IPS DF 6.9 (cell line): ENCODE data around the gene HOXA5.

Source experiments
- DNase-seq: peaks from one replicate; pipeline ENCODE4 v3.0.0-alpha.2; 2013; ENCODE audit warnings: low read depth, low spot score
- H3K27ac ChIP-seq: one replicate; pipeline ENCODE4 v1.5.1; 2013; ENCODE audit warnings: low read length, control low read depth
- H3K27me3 ChIP-seq: 2 replicates; pipeline ENCODE4 v1.6.1; 2013; ENCODE audit warnings: mild to moderate bottlenecking, low read length; ENCODE audit not compliant: control insufficient read depth, insufficient read depth
- H3K36me3 ChIP-seq: 2 replicates; pipeline ENCODE4 v1.6.1; 2013; ENCODE audit warnings: low read length; ENCODE audit not compliant: control insufficient read depth, insufficient read depth
- H3K4me1 ChIP-seq: 2 replicates; pipeline ENCODE4 v1.6.1; 2013; ENCODE audit warnings: low read length; ENCODE audit not compliant: control insufficient read depth, insufficient read depth
- H3K4me3 ChIP-seq: 2 replicates; pipeline ENCODE4 v1.5.1; 2013; ENCODE audit warnings: mild to moderate bottlenecking, low read length
- H3K9me3 ChIP-seq: 2 replicates; pipeline ENCODE4 v1.6.1; 2013; ENCODE audit warnings: low read length, inconsistent platforms; ENCODE audit not compliant: control insufficient read depth, insufficient read depth
- WGBS: extraction: QIAGEN DNeasy Blood & Tissue Kit; methylation state at CpG from one replicate; pipeline ENCODE4 v1.1.7; 2013; ENCODE audit warnings: mixed read lengths, missing lambda C conversion rate; ENCODE audit not compliant: insufficient read length, insufficient coverage; 5-methylcytosine and 5-hydroxymethylcytosine counted together

HOXA5 gene

DNA sequence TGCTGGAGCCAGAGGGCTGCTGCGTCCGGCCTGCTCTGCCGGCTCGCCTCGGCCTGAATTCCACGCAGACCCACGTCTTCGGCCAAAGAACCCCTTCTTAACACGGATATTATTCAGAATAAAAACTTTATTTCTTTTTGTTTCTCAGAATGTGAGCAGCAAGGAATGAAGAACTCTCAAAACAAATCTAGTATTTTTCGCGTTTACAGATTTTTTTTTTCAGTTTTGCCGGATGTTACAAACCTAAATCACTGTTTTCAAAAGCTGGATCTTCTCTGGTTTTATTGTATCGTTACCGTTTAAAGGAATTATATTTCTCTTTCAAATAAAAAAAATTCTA, 36.6 kb downstream of the HOXA5 start:
- Histone ChIP-seq H3K36me3 (no peaks in the 10 kb centered on the region), H3K4me3 (no peak overlapping the region), H3K9me3 (no peaks in the 10 kb centered on the region), H3K27me3 (peaks cover 96% of the 10 kb centered on the region), H3K4me1 (peaks cover 7% of the 10 kb centered on the region; the same call in 1 of the 2 replicates), H3K27ac (no peak overlapping the region)
- WGBS = no CpG with 5 or more reads among the region's 14 CpGs
- DNase-seq = no peak

GRCh38 chr7:27106181-27106900, 37.1 kb downstream of the HOXA5 start:
- no peaks in the 10 kb centered on the region for H3K36me3 ChIP-seq
- no peak for DNase-seq
- no peaks in the 10 kb centered on the region for H3K9me3 ChIP-seq
- H3K27ac ChIP-seq = no peak overlapping the region
- peaks cover 7% of the 10 kb centered on the region; the same call in 1 of the 2 replicates for H3K4me1 ChIP-seq
- H3K4me3 ChIP-seq = no peak overlapping the region
- WGBS = no CpG with 5 or more reads among the region's 44 CpGs
- H3K27me3 ChIP-seq = peaks cover 96% of the 10 kb centered on the region

- Histone ChIP-seq H3K4me3 (no peak overlapping the region), H3K36me3 (no peaks in the 10 kb centered on the region), H3K27me3 (peaks cover 96% of the 10 kb centered on the region), H3K4me1 (peaks cover 7% of the 10 kb centered on the region; the same call in 1 of the 2 replicates), H3K9me3 (no peaks in the 10 kb centered on the region), H3K27ac (no peak overlapping the region)
- no peak for DNase-seq
- WGBS = no CpG with 5 or more reads among the region's 13 CpGs
These were observed 38.0 kb downstream of the HOXA5 start for GRCh38 chr7:27105301-27106031.

DNA sequence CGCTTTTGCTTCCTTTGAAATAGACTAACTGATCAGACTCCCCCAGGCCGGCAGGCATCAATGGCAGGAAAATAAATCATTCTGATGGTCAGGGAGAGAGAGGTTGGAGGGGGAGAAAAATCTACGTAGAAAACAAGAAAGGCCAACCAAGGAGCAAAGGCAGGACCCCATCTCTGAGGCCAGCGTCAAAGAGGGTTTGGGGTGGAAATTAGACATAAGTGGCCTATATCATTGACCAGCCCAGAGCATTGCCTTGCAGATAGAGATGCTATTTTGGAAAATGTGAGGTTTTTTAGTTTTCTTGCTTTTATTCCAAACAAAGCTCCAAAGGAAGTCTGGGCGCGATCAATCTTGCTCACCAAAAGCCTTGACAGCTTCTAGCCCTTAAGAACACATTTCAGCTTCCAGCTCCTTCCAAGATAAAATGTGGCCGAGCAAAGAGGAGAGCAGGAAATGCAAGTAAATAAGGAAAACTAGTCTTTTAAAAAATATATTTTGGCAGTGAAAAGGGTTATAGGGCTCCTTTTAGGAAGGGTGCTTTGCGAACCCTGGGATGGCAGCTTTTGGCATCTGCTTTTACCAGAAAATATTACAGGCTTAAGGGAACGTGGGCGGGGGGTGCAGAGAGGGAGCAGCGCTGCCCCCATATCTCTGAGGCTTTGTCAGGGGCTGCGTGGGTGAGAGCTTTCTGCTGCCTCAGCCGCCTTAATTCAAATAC, 39.0 kb downstream of the HOXA5 start:
- Histone ChIP-seq H3K4me1 (peaks cover 7% of the 10 kb centered on the region; the same call in 1 of the 2 replicates), H3K4me3 (no peak overlapping the region), H3K9me3 (no peaks in the 10 kb centered on the region), H3K27me3 (peaks cover 93% of the 10 kb centered on the region), H3K27ac (no peak overlapping the region), H3K36me3 (no peaks in the 10 kb centered on the region)
- no peak for DNase-seq
- WGBS = no CpG with 5 or more reads among the region's 13 CpGs

DNA sequence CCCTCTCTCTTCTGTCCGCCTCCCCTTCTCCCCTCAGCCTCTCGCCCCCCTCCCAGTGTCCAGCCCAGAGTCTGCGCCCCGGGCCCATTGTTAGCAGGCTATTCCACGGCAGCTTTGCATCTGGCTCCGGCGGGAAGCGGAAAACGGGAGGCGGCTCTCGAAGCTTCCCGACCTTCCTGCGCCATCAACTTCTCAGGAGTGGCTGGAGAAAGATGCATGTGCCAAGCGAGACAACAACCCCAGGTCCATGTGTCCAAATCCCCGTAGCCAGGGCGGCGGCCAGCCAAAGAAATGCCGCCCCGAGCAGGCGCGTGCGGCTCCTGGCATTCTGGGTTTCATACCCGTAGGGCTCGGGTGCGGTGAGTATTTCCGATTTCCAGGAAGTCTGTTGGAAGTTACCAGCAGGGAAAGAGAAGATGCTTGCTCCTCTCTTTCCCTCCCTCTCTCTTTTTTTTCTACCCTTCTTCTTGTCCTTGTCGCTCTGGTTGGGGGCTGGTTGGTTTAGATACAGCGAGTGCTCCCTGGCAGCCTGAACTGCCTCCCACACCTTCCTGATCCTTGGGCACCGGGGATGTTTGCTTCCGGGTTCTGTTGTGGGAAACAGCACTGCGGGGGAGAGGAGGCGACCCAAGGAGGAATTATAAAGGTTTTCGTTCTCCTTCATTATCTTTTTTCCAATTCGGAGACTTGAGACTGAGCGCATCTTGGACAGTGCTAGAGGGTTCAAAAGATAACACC, 39.8 kb downstream of the HOXA5 start:
- DNase-seq = no peak
- no peak overlapping the region for H3K4me3 ChIP-seq
- WGBS = no CpG with 5 or more reads among the region's 35 CpGs

GRCh38 chr7:27102581-27103442, 40.7 kb downstream of the HOXA5 start, which contains the start of gene HOXA2:
Gene HOXA2 (minus strand): TSS chr7:27102683. CDS start chr7:27102500, 183 bp downstream.
- no CpG with 5 or more reads among the region's 29 CpGs for WGBS
- Histone ChIP-seq H3K36me3 (no peaks in the 10 kb centered on the region), H3K4me3 (no peak within 1 kb of the TSS), H3K27ac (no peak within 1 kb of the TSS), H3K9me3 (no peaks in the 10 kb centered on the region), H3K4me1 (peaks cover 4% of the 10 kb centered on the region; the same call in 1 of the 2 replicates), H3K27me3 (peaks cover 93% of the 10 kb centered on the region)
- DNase-seq = no peak

More for the DNA sequence above, 39.8 kb downstream of the HOXA5 start:
- Histone ChIP-seq H3K9me3 (no peaks in the 10 kb centered on the region), H3K27me3 (peaks cover 93% of the 10 kb centered on the region), H3K27ac (no peak overlapping the region), H3K4me1 (peaks cover 7% of the 10 kb centered on the region; the same call in 1 of the 2 replicates), H3K36me3 (no peaks in the 10 kb centered on the region)

DNA sequence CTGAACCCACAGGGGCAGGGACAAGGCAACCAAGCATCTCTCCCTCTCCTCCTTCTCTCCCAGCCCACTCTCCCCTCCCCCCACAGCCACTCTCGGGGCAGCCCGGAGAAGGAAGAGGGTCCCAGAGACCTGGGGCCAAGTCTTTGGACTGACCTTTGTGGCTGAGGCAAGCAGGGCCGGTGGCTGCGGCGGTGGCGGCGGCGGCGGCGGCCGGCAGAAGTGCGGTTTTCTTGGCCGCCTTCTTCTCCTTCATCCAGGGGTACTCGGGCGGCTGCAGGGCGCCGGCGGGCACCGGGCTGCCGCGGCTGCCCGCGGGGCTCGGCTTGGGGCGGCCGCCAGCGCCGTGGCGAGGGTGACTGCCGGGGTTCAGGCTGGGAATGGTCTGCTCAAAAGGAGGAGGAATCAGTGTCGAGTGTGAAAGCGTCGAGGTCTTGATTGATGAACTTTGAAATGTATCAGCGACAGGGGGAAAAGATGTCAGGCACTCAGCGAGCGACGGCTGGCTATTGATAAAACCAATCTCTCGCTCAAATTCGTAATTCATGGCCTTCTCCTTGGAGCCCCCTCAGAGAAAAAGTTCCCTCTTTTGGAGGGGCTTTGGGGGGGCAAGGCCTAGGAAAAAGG, 41.4 kb downstream of the HOXA5 start:
- Histone ChIP-seq H3K36me3 (no peaks in the 10 kb centered on the region), H3K4me3 (no peak overlapping the region), H3K9me3 (no peaks in the 10 kb centered on the region), H3K4me1 (0 out of 2 replicates have a peak, but pooled peaks cover 3% of the 10 kb centered on the region), H3K27me3 (peaks cover 93% of the 10 kb centered on the region), H3K27ac (no peak overlapping the region)
- WGBS = no CpG with 5 or more reads among the region's 39 CpGs
- no peak for DNase-seq

GRCh38 chr7:27101171-27101956, 42.1 kb downstream of the HOXA5 start:
- DNase-seq = no peak
- H3K36me3 ChIP-seq = no peaks in the 10 kb centered on the region
- H3K27me3 ChIP-seq = peaks cover 94% of the 10 kb centered on the region
- H3K4me1 ChIP-seq = 0 out of 2 replicates have a peak, but pooled peaks cover 2% of the 10 kb centered on the region
- no peak overlapping the region for H3K4me3 ChIP-seq
- no CpG with 5 or more reads among the region's 25 CpGs for WGBS
- no peaks in the 10 kb centered on the region for H3K9me3 ChIP-seq
- H3K27ac ChIP-seq = no peak overlapping the region
